Stimulated activated CD8-positive, alpha-beta memory T cell treated with anti-CD3 and anti-CD28 coated beads, Interleukin-4, amount 100 ng/mL, for 48 hours (primary cell): ENCODE measurements around the gene GPR176.
A peak's percentile ranks its signal among the peaks of the same experiment; 100 is the strongest.
"Not testable (repeated sequence)": the region's sequence is repeated elsewhere in the genome, so short reads cannot be mapped to it uniquely, and the experiment has no call there.

ENCODE experiments used
- DNase-seq: peaks from one replicate; pipeline ENCODE4 v3.0.0-alpha.2; 2020

The GPR176 gene

GRCh38 chr15:39852250-39852649 is 67.8 kb downstream of the GPR176 start:
- DNase-seq, result no peak

GRCh38 chr15:39851500-39852092 is 68.5 kb downstream of the GPR176 start:
- no peak for DNase-seq

GRCh38 chr15:39850436-39850835 is 69.6 kb downstream of the GPR176 start:
- DNase-seq, result no peak

GRCh38 chr15:39846108-39846507 is 74.0 kb downstream of the GPR176 start:
- DNase-seq, result no peak

GRCh38 chr15:39845582-39845981 is 74.5 kb downstream of the GPR176 start:
- DNase-seq, result no peak

- no peak for DNase-seq
Measured at GRCh38 chr15:39843565-39843964, 76.5 kb downstream of the GPR176 start.

GRCh38 chr15:39837454-39837853 is 82.6 kb downstream of the GPR176 start:
- no peak for DNase-seq

- no peak for DNase-seq
Measured at GRCh38 chr15:39835550-39835949, 84.5 kb downstream of the GPR176 start.

GRCh38 chr15:39834256-39834655 is 85.8 kb downstream of the GPR176 start:
- DNase-seq, result no peak

GRCh38 chr15:39833515-39833981 is 86.5 kb downstream of the GPR176 start:
- DNase-seq, result no peak

GRCh38 chr15:39830166-39830565 is 89.9 kb downstream of the GPR176 start:
- DNase-seq, result no peak

- DNase-seq, result no peak
Measured at GRCh38 chr15:39828374-39828931, 91.6 kb downstream of the GPR176 start.

GRCh38 chr15:39826975-39827374 is 93.1 kb downstream of the GPR176 start:
- no peak for DNase-seq

GRCh38 chr15:39823634-39824033 is 96.4 kb downstream of the GPR176 start:
- DNase-seq, result no peak

- DNase-seq, result no peak
Measured at GRCh38 chr15:39820050-39820602, 99.9 kb downstream of the GPR176 start.

GRCh38 chr15:39819533-39819932 is 100.5 kb downstream of the GPR176 start:
- no peak for DNase-seq

- no peak for DNase-seq
Measured at GRCh38 chr15:39817892-39818291, 102.2 kb downstream of the GPR176 start.

- no peak for DNase-seq
Measured at GRCh38 chr15:39814489-39814888, 105.6 kb downstream of the GPR176 start.

GRCh38 chr15:39812651-39813050 is 107.4 kb downstream of the GPR176 start:
- DNase-seq, result not testable (repeated sequence)

- DNase-seq, result no peak
Measured at GRCh38 chr15:39808909-39809308, 111.2 kb downstream of the GPR176 start.

GRCh38 chr15:39807791-39808190 is 112.3 kb downstream of the GPR176 start:
- no peak for DNase-seq

- DNase-seq, result no peak
Measured at GRCh38 chr15:39804026-39804425, 116.0 kb downstream of the GPR176 start.

- DNase-seq, result no peak
Measured at GRCh38 chr15:39803016-39803415, 117.0 kb downstream of the GPR176 start.

- peak; percentile 35 for DNase-seq
Measured at GRCh38 chr15:39801641-39802309, 118.3 kb downstream of the GPR176 start.
